OCI-LY3 (cell line): Measurements from ENCODE around the gene THOP1.

ENCODE experiments used
- H2AFZ ChIP-seq: fragments of 200-600, 300-600 bp; shearing (Covaris generic); 2 replicates; pipeline ENCODE4 v1.6.0; 2014; ENCODE audit warnings: antibody characterized with exemption, low read depth, low read length
- H3K27ac ChIP-seq: fragments of 200-600, 300-600 bp; sonication (generic); 2 replicates; pipeline ENCODE4 v1.5.1; 2014; ENCODE audit warnings: mild to moderate bottlenecking, low read length, moderate library complexity, mixed read lengths
- H3K27me3 ChIP-seq: fragments of 200-600, 300-600 bp; sonication (generic); 2 replicates; pipeline ENCODE4 v1.6.1; 2014; ENCODE audit warnings: low read depth, low read length, mixed read lengths
- H3K36me3 ChIP-seq: fragments of 200-600, 300-600 bp; sonication (generic); replicated peaks from 2 replicates; pipeline ENCODE3; 2014; ENCODE audit warnings: low read depth, low read length, mixed read lengths
- H3K4me1 ChIP-seq: fragments of 300-600, 200-600 bp; sonication (generic); 2 replicates; pipeline ENCODE4 v1.6.1; 2014; ENCODE audit warnings: low read length, mixed read lengths
- H3K4me2 ChIP-seq: fragments of 200-600, 300-600 bp; sonication (generic); 2 replicates; pipeline ENCODE4 v1.6.1; 2014; ENCODE audit warnings: low read length, mixed read lengths
- H3K4me3 ChIP-seq: fragments of 300-600, 200-600 bp; sonication (generic); 2 replicates; pipeline ENCODE4 v1.5.1; 2014; ENCODE audit warnings: antibody characterized with exemption, mild to moderate bottlenecking, low read length, moderate library complexity
- H3K79me2 ChIP-seq: fragments of 300-600, 200-600 bp; shearing (Covaris generic); 2 replicates; pipeline ENCODE4 v1.6.1; 2014; ENCODE audit warnings: mild to moderate bottlenecking, low read length, mixed read lengths
- H3K9ac ChIP-seq: fragments of 300-600, 200-600 bp; shearing (Covaris generic); 2 replicates; pipeline ENCODE4 v1.6.0; 2014; ENCODE audit warnings: mild to moderate bottlenecking, low read length, moderate library complexity
- H3K9me3 ChIP-seq: fragments of 200-600, 300-600 bp; shearing (Covaris generic); 2 replicates; pipeline ENCODE4 v1.6.1; 2014; ENCODE audit warnings: low read length, mixed read lengths; ENCODE audit not compliant: insufficient read depth
- H4K20me1 ChIP-seq: fragments of 200-600, 300-600 bp; sonication (generic); 2 replicates; pipeline ENCODE4 v1.6.1; 2016; ENCODE audit warnings: low read length, mixed read lengths; ENCODE audit not compliant: insufficient read depth
- EZH2phosphoT487 ChIP-seq: fragments of 200-600 bp; shearing (Covaris generic); IDR thresholded peaks from 2 replicates; pipeline ENCODE4 v1.6.1; 2018; ENCODE audit warnings: antibody characterized with exemption, mixed run types, low read depth
- TF ChIP-seq, protein P1 (sequence below): fragments of 200-600, 300-600 bp; sonication (generic); IDR thresholded peaks from 2 replicates; pipeline ENCODE4 v1.5.1; 2014; ENCODE audit warnings: antibody characterized with exemption, low read length, low read depth

Gene THOP1

GRCh38 chr19:2759965-2760364 is 25.3 kb upstream of the THOP1 start:
- Histone ChIP-seq H2AFZ (no peak overlapping the region), H3K4me2 (no peak overlapping the region), H3K27me3 (no peaks in the 10 kb centered on the region), H3K79me2 (no peaks in the 10 kb centered on the region), H3K27ac (no peak overlapping the region), H3K9ac (no peak overlapping the region), H3K4me3 (no peak overlapping the region), H3K4me1 (no peaks in the 10 kb centered on the region), H3K36me3 (peaks cover 49% of the 10 kb centered on the region), H3K9me3 (no peaks in the 10 kb centered on the region), H4K20me1 (no peaks in the 10 kb centered on the region)
- TF ChIP-seq, protein P1, sequence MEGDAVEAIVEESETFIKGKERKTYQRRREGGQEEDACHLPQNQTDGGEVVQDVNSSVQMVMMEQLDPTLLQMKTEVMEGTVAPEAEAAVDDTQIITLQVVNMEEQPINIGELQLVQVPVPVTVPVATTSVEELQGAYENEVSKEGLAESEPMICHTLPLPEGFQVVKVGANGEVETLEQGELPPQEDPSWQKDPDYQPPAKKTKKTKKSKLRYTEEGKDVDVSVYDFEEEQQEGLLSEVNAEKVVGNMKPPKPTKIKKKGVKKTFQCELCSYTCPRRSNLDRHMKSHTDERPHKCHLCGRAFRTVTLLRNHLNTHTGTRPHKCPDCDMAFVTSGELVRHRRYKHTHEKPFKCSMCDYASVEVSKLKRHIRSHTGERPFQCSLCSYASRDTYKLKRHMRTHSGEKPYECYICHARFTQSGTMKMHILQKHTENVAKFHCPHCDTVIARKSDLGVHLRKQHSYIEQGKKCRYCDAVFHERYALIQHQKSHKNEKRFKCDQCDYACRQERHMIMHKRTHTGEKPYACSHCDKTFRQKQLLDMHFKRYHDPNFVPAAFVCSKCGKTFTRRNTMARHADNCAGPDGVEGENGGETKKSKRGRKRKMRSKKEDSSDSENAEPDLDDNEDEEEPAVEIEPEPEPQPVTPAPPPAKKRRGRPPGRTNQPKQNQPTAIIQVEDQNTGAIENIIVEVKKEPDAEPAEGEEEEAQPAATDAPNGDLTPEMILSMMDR = no peak
- TF ChIP-seq EZH2phosphoT487 = no peak

DNA sequence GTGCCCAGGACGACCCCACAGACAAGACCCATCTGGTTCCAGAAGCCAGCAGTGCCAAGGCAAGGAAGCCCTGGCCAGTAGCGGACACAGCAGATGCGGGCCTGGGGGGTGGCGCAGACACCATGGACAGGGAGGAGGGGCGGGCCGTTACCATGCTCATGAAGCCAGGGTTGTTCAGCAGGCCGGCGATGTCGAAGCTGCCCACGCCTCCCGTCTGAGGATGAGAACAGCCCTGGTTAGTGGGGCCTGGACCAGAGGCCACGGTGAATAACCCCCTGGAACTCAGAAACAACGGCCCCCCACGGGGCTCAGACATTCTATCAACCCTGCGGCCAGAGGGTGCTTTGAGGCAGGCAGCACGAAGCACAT is 24.0 kb upstream of the THOP1 start:
- H2AFZ ChIP-seq = no peak overlapping the region
- no peaks in the 10 kb centered on the region for H3K79me2 ChIP-seq
- peaks cover 47% of the 10 kb centered on the region for H3K36me3 ChIP-seq
- no peak overlapping the region for H3K4me3 ChIP-seq
- H3K27me3 ChIP-seq = no peaks in the 10 kb centered on the region
- no peaks in the 10 kb centered on the region for H4K20me1 ChIP-seq
- no peaks in the 10 kb centered on the region for H3K4me1 ChIP-seq
- no peaks in the 10 kb centered on the region for H3K9me3 ChIP-seq
- no peak overlapping the region for H3K4me2 ChIP-seq
- H3K9ac ChIP-seq = no peak overlapping the region
- TF ChIP-seq EZH2phosphoT487 = no peak
- TF ChIP-seq, protein P1 = no peak
- no peak overlapping the region for H3K27ac ChIP-seq

DNA sequence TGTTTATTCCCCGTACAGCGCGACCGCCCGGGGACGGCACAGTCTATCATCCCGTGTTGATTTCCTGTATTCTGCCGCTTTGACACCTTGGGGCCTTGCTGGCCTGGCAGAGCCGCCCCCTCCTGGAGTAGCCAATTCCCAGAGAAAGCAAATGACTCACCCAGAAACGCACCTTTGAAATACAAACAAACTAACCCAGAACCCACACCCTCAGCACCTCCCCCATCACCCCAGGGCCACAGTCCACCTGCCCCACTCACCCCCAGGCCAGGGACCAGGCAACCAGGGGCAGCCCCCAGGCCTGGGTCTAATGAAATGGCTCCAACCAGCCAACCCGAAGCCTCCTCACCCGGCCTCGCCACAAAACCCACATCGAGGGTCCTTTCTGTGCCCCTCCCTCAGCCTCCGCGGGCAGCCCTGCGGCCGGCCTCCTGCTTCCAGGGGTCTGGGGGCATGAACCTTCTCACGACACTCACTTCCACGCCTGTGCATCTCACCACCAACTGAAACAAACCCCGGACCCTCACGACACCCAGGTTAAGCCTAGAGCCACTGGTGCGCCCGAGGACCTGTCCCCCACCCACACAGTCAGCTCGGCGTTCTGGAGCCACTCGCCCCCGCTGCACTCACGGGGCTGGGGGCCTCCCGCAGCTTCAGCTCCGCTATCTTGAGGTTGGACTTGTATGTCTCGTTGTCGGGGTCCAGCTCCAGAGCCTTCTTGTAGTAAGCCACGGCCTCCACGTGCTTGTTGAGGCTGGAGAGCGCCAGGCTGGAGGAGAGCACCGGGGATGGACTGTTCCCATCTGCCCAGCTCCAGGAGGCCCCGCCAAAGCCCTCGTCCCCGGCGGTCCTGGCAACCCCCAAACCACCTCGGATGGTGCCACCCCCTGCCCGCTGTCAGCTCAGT is 23.2 kb upstream of the THOP1 start:
- Histone ChIP-seq H3K36me3 (peaks cover 53% of the 10 kb centered on the region), H3K9ac (no peak overlapping the region)

DNA sequence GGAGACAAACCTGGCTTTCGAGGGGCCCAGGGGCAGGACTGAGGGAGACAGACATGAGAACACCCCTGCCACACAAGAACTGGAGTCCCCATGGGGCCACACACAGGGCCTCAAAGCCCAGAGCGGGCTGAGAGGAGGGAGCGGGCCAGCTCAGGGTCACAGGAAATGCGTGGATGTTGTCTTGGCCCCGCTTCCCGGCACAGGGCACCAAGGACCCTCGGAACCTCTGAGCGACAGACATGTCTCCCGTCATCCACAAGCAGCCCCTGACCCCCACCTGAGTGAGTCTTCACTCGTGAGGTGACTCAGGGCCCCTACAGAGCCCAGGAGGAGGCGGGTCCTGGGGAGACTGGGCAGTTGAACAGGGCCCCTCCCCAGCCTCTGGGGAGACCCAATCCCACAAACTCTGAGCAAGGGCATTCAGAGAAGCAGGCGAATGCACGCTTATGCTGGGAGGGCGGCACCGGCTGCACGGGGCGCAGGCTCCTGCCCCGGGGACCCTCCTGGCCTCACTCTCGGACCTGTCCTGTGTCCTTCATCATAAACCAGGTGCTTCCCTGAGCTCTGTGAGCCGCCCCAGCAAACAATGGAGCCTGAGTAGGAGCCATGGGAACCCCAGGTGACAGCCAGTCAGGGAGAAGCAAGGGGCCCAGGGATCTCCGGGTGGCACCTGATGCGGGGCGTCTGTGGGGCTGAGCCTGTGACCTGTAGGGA is 22.4 kb upstream of the THOP1 start:
- no peaks in the 10 kb centered on the region for H3K4me1 ChIP-seq
- H3K27me3 ChIP-seq = no peaks in the 10 kb centered on the region
- TF ChIP-seq, protein P1 = no peak
- TF ChIP-seq EZH2phosphoT487 = no peak
- no peak overlapping the region for H3K4me3 ChIP-seq
- H4K20me1 ChIP-seq = no peaks in the 10 kb centered on the region
- no peaks in the 10 kb centered on the region for H3K9me3 ChIP-seq
- no peak overlapping the region for H3K4me2 ChIP-seq
- H3K36me3 ChIP-seq = peaks cover 56% of the 10 kb centered on the region
- no peak overlapping the region for H2AFZ ChIP-seq
- H3K27ac ChIP-seq = no peak overlapping the region
- H3K9ac ChIP-seq = no peak overlapping the region
- peaks cover 3% of the 10 kb centered on the region; the same call in 1 of the 2 replicates for H3K79me2 ChIP-seq

More for the DNA sequence above, 23.2 kb upstream of the THOP1 start:
- Histone ChIP-seq H4K20me1 (no peaks in the 10 kb centered on the region), H3K27ac (no peak overlapping the region), H3K4me1 (no peaks in the 10 kb centered on the region), H3K4me2 (no peak overlapping the region), H3K4me3 (no peak overlapping the region), H3K79me2 (no peaks in the 10 kb centered on the region), H2AFZ (no peak overlapping the region), H3K27me3 (no peaks in the 10 kb centered on the region), H3K9me3 (no peaks in the 10 kb centered on the region)
- TF ChIP-seq EZH2phosphoT487 = no peak
- TF ChIP-seq, protein P1 = no peak
